Jurkat, Clone E6-1 (cell line): ENCODE data around the gene CBLC.
A peak's percentile ranks its signal among the peaks of the same experiment; 100 is the strongest.
"Not testable (repeated sequence)": the region's sequence is repeated elsewhere in the genome, so short reads cannot be mapped to it uniquely, and the experiment has no call there.

ENCODE experiments used
- DNase-seq: peaks from one replicate; pipeline ENCODE4 v3.0.0-alpha.2; 2011; ENCODE audit warnings: low read depth, low spot score
- H3K4me3 ChIP-seq: 2 replicates; pipeline ENCODE4 v1.5.1; 2011; ENCODE audit warnings: mild to moderate bottlenecking, low read length, control low read depth, moderate library complexity

Gene CBLC

GRCh38 chr19:44757735-44758505 lies 19.8 kb upstream of the CBLC start:
- no peak overlapping the region for H3K4me3 ChIP-seq
- no peak for DNase-seq

DNA sequence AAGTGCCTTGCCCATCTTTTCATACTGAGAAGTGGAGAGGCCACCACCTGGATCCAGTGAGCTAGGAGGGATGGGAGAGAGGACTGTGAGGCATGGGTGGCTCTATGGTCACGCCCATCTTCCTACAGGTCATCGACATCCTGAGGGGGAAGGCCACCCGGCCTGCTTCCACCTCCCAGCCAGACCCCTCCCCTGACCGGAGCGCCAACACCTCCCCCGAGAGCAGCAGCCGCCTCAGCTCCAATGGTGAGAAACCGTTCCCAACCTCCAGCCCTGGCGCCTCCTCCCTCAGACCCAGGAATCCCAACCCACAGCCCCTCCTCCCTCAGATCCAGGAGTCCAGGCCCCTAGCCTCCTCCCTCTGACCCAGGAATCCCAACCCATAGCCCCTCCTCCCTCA lies 19.1 kb upstream of the CBLC start:
- H3K4me3 ChIP-seq, result no peak overlapping the region
- no peak for DNase-seq

GRCh38 chr19:44759083-44759804 lies 18.4 kb upstream of the CBLC start:
- DNase-seq, result no peak
- H3K4me3 ChIP-seq, result no peak overlapping the region

DNA sequence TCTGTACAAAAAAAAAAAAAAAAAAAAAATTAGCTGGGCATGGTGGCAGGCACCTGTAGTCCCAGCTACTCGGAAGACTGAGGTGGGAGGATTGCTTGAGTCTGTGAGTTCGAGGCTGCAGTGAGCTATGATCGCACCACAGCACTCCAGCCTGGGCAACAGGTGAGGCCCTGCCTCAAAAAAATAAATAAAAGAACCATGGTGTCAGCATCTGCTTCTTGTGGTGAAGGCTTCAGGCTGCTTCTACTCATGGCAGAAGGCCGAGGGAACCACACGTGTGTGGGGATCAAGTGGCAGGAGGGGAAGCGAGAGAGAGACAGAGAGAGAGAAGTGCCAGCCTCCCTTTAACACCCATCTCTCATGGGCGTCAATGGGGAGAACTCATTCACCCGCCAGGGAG lies 15.7 kb upstream of the CBLC start:
- DNase-seq, result no peak
- H3K4me3 ChIP-seq, result no peak overlapping the region

DNA sequence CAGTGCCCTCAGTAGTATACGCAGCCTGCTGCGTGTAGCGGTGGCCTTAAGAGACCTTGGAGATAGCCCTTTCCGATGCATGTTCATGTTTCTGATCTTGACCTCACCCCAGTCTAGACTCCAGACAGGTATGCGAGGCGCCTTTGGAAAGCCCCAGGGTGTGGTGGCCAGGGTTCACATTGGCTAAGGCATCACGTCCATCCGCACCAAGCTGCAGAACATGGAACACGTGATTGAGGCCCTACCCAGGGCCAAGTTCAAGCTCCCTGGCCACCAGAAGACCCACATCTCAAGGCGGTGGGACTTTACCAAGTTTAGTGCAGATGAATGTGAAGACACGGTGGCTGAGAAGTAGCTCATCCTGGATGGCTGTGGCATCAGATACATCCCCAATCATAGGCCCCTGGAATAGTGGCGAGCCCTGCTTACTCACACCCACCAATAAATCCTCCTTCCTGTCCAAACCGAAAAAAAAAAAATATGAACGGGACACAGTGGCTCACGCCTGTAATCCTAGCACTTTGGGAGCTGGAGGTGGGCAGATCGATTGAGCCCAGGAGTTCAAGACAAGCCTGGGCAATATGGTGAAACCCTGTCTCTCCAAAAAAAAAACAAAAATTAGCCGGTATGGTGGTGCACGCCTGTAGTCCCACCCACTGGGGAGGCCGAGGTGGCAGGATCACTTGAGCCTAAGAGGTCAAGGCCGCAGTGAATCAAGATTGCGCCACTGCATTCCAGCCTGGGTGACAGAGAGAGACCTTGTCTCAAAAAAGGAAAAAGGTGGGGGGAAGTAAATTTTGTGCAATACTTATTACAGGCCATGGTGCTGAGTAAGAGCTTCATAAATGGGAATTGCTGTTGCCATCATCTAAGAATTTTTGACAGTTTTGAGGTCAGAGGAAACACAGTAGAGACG lies 12.4 kb upstream of the CBLC start:
- no peak for DNase-seq
- no peak overlapping the region for H3K4me3 ChIP-seq

DNA sequence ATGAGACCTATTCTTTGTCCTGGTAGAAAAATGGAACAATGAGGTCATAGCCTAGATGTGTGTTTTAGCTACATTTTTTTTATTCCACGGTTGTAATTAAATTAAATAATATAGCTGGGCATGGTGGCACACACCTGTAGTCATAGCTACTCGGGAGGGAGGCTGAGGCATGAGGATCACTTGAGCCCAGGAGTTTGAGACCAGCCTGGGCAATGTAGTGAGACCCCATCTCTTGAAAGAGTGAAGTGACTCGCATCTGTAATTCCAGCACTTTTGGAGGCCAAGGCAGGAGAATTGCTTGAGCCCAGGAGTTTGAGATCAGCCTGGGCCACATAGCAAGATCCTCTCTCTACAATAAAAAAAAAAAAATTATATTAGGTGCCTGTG lies 11.7 kb upstream of the CBLC start:
- H3K4me3 ChIP-seq, result no peak overlapping the region
- DNase-seq, result no peak

GRCh38 chr19:44767295-44768180 lies 10.2 kb upstream of the CBLC start:
- DNase-seq, result no peak
- H3K4me3 ChIP-seq, result no peak overlapping the region

GRCh38 chr19:44770550-44771257 lies 7.0 kb upstream of the CBLC start:
- no peak overlapping the region for H3K4me3 ChIP-seq
- peak; percentile 92 for DNase-seq

- H3K4me3 ChIP-seq, DNase-seq: not testable (repeated sequence)
Observed at GRCh38 chr19:44772144-44772543, 5.5 kb upstream of the CBLC start.

- no peak for DNase-seq
- H3K4me3 ChIP-seq, result no peak overlapping the region
Observed at GRCh38 chr19:44772959-44773358, 4.7 kb upstream of the CBLC start.

- DNase-seq, result no peak
- H3K4me3 ChIP-seq, result no peak overlapping the region
Observed at GRCh38 chr19:44775676-44776240, 1.9 kb upstream of the CBLC start.

DNA sequence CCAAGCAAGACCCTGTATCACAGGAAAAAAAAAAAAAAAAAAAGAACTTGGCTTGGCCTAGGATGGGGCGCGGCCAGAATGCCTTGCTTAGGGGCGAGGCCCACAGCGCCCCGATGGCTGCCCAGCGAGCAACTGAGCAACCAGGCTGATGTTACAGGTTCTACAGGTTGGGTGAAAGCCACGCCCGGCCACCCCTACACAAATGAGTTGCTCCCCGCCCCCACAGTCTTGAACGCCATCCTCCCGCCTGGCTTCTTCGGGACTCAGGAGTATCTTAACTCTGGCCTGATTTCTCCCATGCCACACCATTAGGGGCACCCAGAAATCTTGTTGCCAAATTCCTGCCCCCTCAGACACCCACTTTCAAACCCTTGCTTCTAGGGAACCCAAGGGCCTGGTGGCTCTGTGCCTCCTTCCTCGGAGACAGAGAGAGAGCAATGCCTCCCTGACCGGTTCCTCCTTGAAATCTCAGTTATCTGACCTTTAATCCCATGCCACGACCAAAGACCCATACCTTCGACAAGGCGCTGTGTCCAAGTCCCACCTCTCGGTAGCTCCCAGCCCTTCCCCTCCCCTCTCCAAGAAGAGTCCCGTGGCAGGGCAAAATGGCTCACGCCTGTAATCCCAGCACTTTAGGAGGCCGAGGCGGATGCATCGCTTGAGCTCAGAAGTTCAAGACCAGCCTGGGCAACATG lies 1.1 kb upstream of the CBLC start:
- DNase-seq, result no peak
- no peak overlapping the region for H3K4me3 ChIP-seq

- DNase-seq, result no peak
- H3K4me3 ChIP-seq, result no peak overlapping the region
Observed at GRCh38 chr19:44779150-44779549, 1.5 kb downstream of the CBLC start.

GRCh38 chr19:44781694-44782093 lies 4.0 kb downstream of the CBLC start:
- DNase-seq, H3K4me3 ChIP-seq: not testable (repeated sequence)

DNA sequence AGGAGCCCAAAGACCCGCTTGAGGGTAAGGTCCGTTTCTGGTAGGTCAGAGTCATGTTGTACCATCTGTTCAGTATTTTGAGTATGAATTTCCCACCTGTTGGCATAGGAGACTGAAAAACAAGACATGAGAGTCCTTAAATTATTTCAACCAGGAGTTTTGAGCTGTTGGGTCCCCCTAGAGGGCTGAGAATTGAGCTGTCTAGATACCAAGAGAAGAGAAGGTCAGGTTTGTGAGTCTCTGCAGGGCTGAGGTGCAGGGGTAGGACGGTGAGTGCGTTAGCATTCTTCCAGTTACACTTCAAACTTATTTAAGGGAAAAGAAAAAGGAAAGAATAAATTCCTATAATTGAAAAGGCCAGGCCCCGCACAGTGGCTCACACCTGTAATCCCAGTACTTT lies 5.0 kb downstream of the CBLC start:
- DNase-seq, result no peak
- H3K4me3 ChIP-seq, result no peak overlapping the region

GRCh38 chr19:44783545-44783944 lies 5.9 kb downstream of the CBLC start:
- H3K4me3 ChIP-seq, result no peak overlapping the region
- no peak for DNase-seq

DNA sequence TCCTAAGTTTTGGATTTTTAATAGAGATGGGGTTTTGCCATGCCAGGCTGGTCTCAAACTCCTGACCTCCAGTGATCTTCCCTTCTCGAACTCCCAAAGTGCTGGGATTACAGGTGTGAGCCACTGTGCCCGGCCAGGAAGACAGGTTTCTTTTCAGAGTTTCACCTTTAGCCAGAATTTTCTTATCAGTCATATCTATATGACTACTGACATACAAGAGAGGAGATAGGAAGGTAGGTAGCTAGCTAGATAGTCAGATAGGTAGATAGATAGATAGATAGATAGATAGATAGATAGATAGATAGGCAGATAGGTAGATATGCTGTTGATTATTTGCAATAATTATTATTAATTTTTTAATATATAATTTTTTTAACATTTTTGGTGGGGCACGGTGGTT lies 7.6 kb downstream of the CBLC start:
- no peak overlapping the region for H3K4me3 ChIP-seq
- DNase-seq, result no peak
